Thyroid gland (tissue), 4 donors: Measurements from ENCODE around the gene NT5C3A. TPM values are rescaled to one million over a fixed set of nuclear protein-coding genes. Genes with fewer than 3 reads are reported as not detected.
A peak's percentile ranks its signal among the peaks of the same experiment; 100 is the strongest.

Experiments
- DNase-seq, 2 donors: peaks; one replicate each; pipeline ENCODE4 v3.0.0-alpha.2; 2019
- H3K27ac ChIP-seq, 3 donors: fragments of 200-600 bp; sonication (generic); 1 replicate in 2 of 3; 2 replicates in 1 of 3; pipeline ENCODE4 v1.5.1; 2016 to 2019; ENCODE audit warnings: mild to moderate bottlenecking in 1 of 3, moderate library complexity in 1 of 3
- H3K27me3 ChIP-seq: fragments of 200-600 bp; sonication (generic); one replicate; pipeline ENCODE4 v1.5.1; 2019
- H3K36me3 ChIP-seq, 2 donors: fragments of 200-600 bp; sonication (generic); one replicate each; pipeline ENCODE4 v1.5.1; 2016 to 2019
- H3K4me1 ChIP-seq, 2 donors: fragments of 200-600 bp; sonication (generic); one replicate each; pipeline ENCODE4 v1.5.1; 2017 to 2019
- H3K4me3 ChIP-seq, 3 donors: fragments of 200-600 bp; sonication (generic); replicated peaks in 1 of 3; 1 replicate in 2 of 3; 2 replicates in 1 of 3; pipeline ENCODE4 v1.5.1; 2016; ENCODE audit warnings: mild to moderate bottlenecking in 1 of 3
- H3K9me3 ChIP-seq: fragments of 200-600 bp; sonication (generic); one replicate; pipeline ENCODE4 v1.5.1; 2017
- POLR2A ChIP-seq, 2 donors: fragments of 450-650 bp; IDR thresholded peaks; one replicate each; pipeline ENCODE4 v1.6.1; 2017; ENCODE audit warnings: antibody characterized with exemption in 2 of 2, mild to moderate bottlenecking in 2 of 2, moderate library complexity in 1 of 2
- WGBS, 2 donors: methylation state at CpG; one replicate each; pipeline ENCODE4 v1.1.5; 2017; 5-methylcytosine and 5-hydroxymethylcytosine counted together
- intact Hi-C: fragments of 100-400 bp; cut with DNase I; formaldehyde crosslinking; loops from one replicate; pipeline ENCODE4 v1.15.1; 2023
- total RNA-seq, 4 donors: library from RNA; depleted of rRNA; stranded (reverse); fragments of >200 nt; gene quantifications; one replicate each; pipeline ENCODE4 v1.2.3, GENCODE V29; 2016
- TF ChIP-seq, protein P1 (sequence below), 6 experiments: fragments of 200-600 bp in 3 of 6; fragments of 450-650 bp in 3 of 6; sonication (generic) in 3 of 6; IDR thresholded peaks; one replicate each; pipeline ENCODE4 v1.5.1; 2016 to 2019; ENCODE audit warnings: antibody characterized with exemption in 6 of 6, mild to moderate bottlenecking in 2 of 6, inconsistent platforms in 1 of 6, moderate library complexity in 1 of 6

Gene NT5C3A
- total RNA-seq, 4 donors from 2014 or later: 28.8 to 40.3 (median 30.2) TPM

DNA sequence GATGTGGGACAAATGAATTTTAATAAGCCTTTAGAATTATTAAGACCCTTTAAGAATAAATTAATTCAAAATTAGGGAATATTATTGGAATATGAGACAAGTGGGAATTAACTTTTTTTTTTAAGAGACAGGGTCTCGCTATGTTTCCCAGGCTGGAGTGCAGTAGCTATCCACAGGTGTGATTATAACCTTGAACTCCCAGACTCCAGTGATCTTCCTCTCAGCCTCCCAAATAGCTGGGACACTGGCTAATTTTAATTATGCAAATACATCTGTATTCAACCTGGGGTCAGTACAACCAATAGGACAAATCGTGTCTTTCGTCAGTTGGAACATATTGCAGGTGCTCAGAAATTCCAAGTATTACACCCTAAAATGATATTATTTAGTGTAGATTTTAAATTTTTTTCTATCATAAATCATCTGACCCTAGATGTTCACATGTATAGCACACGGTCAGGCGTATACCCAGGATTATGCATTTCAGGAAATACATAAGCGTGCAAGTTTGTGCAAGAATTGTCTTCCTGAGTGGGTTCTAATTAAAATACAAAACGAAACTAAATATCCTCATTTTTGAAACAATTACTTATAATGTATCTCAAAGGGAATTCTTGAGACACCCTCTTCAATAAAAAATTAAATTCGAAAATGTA lies 1.2 kb downstream of the NT5C3A start:
- TF ChIP-seq, protein P1, sequence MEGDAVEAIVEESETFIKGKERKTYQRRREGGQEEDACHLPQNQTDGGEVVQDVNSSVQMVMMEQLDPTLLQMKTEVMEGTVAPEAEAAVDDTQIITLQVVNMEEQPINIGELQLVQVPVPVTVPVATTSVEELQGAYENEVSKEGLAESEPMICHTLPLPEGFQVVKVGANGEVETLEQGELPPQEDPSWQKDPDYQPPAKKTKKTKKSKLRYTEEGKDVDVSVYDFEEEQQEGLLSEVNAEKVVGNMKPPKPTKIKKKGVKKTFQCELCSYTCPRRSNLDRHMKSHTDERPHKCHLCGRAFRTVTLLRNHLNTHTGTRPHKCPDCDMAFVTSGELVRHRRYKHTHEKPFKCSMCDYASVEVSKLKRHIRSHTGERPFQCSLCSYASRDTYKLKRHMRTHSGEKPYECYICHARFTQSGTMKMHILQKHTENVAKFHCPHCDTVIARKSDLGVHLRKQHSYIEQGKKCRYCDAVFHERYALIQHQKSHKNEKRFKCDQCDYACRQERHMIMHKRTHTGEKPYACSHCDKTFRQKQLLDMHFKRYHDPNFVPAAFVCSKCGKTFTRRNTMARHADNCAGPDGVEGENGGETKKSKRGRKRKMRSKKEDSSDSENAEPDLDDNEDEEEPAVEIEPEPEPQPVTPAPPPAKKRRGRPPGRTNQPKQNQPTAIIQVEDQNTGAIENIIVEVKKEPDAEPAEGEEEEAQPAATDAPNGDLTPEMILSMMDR (IDR thresholded peaks at IDR 0.05): no peak
- TF ChIP-seq POLR2A (IDR thresholded peaks at IDR 0.05): no peak
- intact Hi-C loops: loop anchor here (5.0 kb wide), 3 partner anchors 66 to 214 kb away; partner anchors contain the start of gene BBS9
- Histone ChIP-seq H3K27me3 (no peaks in the 10 kb centered on the region), H3K9me3 (no peaks in the 10 kb centered on the region), H3K36me3 (no peaks in the 10 kb centered on the region), H3K4me3 (peak overlapping the region in 2 of 3 donors; percentile 39 to 60), H3K27ac (no peak overlapping the region), H3K4me1 (peaks cover 6 to 12% of the 10 kb centered on the region in 2 donors)
- 39 to 45% methylated on average over 8 of the region's 8 CpGs for WGBS, 2 donors
- DNase-seq: no peak

DNA sequence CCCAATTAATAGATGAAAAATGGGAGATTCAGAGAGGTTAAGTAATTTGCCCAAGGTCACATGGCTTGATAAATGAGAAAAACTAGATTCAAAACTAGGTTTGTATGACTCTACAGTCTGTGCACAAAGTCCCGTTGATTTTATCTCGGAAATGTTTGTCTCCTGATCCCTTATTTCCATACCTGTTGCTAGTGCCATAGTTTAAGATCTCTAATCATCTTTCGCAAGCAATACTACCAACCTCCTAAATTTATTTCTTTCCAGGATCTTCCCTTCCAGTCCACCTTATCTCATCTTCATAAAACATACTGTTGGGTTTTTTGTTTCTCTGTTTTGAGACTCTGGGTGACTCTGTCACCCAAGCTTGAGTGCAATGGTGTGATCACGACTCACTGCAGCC lies 2.9 kb downstream of the NT5C3A start:
- TF ChIP-seq, protein P1 (IDR thresholded peaks at IDR 0.05): no peak
- TF ChIP-seq POLR2A (IDR thresholded peaks at IDR 0.05): no peak
- Histone ChIP-seq H3K27ac (no peak overlapping the region), H3K4me1 (peaks cover 6 to 12% of the 10 kb centered on the region in 2 donors), H3K27me3 (no peaks in the 10 kb centered on the region), H3K36me3 (no peaks in the 10 kb centered on the region), H3K4me3 (no peak overlapping the region), H3K9me3 (no peaks in the 10 kb centered on the region)
- 49 to 98% methylated on average over 4 of the region's 4 CpGs for WGBS, 2 donors
- no peak for DNase-seq
- intact Hi-C loops: loop anchor here (5.0 kb wide), 3 partner anchors 68 to 212 kb away; partner anchors contain the start of gene BBS9

DNA sequence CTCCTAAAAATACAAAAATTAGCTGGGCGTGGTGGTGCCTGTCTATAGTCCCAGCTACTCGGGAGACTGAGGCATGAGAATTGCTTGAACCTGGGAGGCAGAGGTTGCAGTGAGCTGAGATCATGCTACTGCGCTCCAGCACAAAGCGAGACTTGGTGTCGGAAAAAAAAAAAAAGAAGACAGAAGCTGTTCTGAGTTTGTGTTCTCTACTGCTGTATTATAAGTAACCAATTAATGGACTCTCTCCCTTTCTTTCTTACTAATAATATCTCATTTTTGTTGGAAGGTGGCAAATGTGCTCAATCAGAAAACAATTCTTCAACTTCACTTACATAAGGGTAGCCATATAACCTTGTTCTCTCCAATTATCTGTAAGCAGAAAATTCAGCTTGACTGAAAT lies 7.4 kb downstream of the NT5C3A start:
- Histone ChIP-seq H3K4me3 (no peak overlapping the region), H3K27me3 (no peaks in the 10 kb centered on the region), H3K4me1 (peaks cover 13 to 14% of the 10 kb centered on the region in 2 donors), H3K36me3 (no peaks in the 10 kb centered on the region), H3K27ac (no peak overlapping the region), H3K9me3 (no peaks in the 10 kb centered on the region)
- 96 to 98% methylated on average over 5 of the region's 5 CpGs for WGBS, 2 donors
- DNase-seq: no peak
- TF ChIP-seq, protein P1 (IDR thresholded peaks at IDR 0.05): no peak
- TF ChIP-seq POLR2A (IDR thresholded peaks at IDR 0.05): no peak
- intact Hi-C loops: no loop called here

DNA sequence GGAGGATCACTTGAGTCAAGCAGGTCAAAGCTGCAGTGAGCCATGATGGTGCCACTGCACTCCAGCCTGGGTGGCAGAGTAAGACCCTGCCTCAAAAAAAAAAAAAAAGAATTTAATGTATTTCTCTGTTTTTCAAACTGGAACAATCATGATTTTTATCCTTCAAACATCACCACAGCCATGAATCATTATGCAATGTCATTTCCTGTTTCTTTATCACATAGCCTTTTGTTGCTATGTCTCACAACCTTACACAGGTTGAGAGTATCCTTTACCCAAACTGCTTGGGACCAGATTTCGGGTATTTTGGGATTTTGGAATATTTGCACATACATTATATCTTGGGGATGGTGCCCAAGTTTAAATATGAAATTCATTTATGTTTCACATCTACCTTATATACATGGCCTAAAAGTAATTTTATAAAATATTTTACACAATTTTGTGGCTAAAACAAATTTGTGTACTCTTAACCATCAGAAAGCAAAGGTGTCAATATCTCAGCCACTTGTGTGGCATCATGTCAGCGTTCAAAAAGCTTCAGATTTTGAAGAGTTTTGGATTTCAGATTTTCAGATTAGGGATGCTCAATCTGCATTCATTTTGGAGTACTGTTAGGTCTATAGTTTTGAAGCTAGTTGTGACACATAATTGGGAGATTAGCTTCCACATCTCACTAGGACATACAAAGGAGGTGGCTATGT lies 8.2 kb downstream of the NT5C3A start:
- no peaks in the 10 kb centered on the region for H3K36me3 ChIP-seq
- no peak overlapping the region for H3K27ac ChIP-seq
- intact Hi-C loops: no loop called here
- H3K9me3 ChIP-seq: no peaks in the 10 kb centered on the region
- WGBS, 2 donors: 88 to 91% methylated on average over 2 of the region's 2 CpGs
- no peaks in the 10 kb centered on the region for H3K27me3 ChIP-seq
- no peak for DNase-seq
- no peak overlapping the region for H3K4me3 ChIP-seq
- TF ChIP-seq, protein P1 (IDR thresholded peaks at IDR 0.05): no peak
- no peak for TF ChIP-seq POLR2A (IDR thresholded peaks at IDR 0.05)
- H3K4me1 ChIP-seq: peaks cover 14 to 17% of the 10 kb centered on the region in 2 donors

DNA sequence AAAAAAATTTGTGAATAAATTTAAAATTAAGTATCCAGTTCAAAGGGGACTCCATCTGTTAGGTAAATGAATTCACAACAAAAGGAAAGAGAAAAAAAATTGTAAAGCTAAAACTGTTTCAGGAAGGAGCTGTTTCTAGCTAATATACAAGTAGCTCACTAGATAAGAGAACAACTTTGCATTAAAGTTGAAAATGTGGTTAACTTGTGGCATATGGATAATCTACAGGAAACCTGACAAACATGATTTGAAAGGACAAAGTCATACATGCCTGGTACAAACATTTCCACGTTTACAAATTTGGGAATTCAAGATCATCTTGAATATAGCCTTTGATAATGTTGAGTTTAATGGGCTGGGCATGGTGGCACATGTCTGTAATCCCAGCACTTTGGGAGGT lies 8.9 kb downstream of the NT5C3A start:
- Histone ChIP-seq H3K27ac (peak overlapping the region in 1 of 3 donors; percentile 30), H3K4me1 (peaks cover 14 to 17% of the 10 kb centered on the region in 2 donors)
- 69 to 75% methylated on average over 1 of the region's 1 CpG for WGBS, 2 donors

More for the DNA sequence above, 8.9 kb downstream of the NT5C3A start:
- intact Hi-C loops: no loop called here
- DNase-seq: no peak
- no peak for TF ChIP-seq POLR2A (IDR thresholded peaks at IDR 0.05)
- TF ChIP-seq, protein P1 (IDR thresholded peaks at IDR 0.05): no peak
- Histone ChIP-seq H3K36me3 (no peaks in the 10 kb centered on the region), H3K4me3 (no peak overlapping the region), H3K9me3 (no peaks in the 10 kb centered on the region), H3K27me3 (no peaks in the 10 kb centered on the region)
